Measurements from ENCODE around the gene TSEN2. TPM values are rescaled to one million over a fixed set of nuclear protein-coding genes. Genes with fewer than 3 reads are reported as not detected.

Gene TSEN2
- total RNA-seq, 2 donors from 2014 or later, result 8.9 to 20.2 TPM

GRCh38 chr3:12495749-12496452, 11.6 kb downstream of the TSEN2 start:
- H3K9me3 Mint-ChIP-seq, result no peaks in the 10 kb centered on the region
- no peak overlapping the region for H3K27ac Mint-ChIP-seq
- no peaks in the 10 kb centered on the region for H3K4me1 Mint-ChIP-seq
- peaks cover 87% of the 10 kb centered on the region for H3K36me3 Mint-ChIP-seq (ENCODE audit: low read depth)
- H3K4me3 Mint-ChIP-seq, result no peak overlapping the region
- H3K27me3 Mint-ChIP-seq, result no peaks in the 10 kb centered on the region
- ATAC-seq (replicated peaks), result no peak

GRCh38 chr3:12496453-12496761, 12.1 kb downstream of the TSEN2 start:
- Mint-ChIP-seq H3K4me1 (no peaks in the 10 kb centered on the region), H3K36me3 (ENCODE audit: low read depth) (peaks cover 87% of the 10 kb centered on the region), H3K9me3 (no peaks in the 10 kb centered on the region), H3K27me3 (no peaks in the 10 kb centered on the region), H3K27ac (no peak overlapping the region), H3K4me3 (no peak overlapping the region)
- ATAC-seq (replicated peaks), result no peak

- Mint-ChIP-seq H3K36me3 (ENCODE audit: low read depth) (peaks cover 86% of the 10 kb centered on the region), H3K27me3 (no peaks in the 10 kb centered on the region), H3K27ac (no peak overlapping the region), H3K4me1 (no peaks in the 10 kb centered on the region), H3K4me3 (no peak overlapping the region), H3K9me3 (no peaks in the 10 kb centered on the region)
- no peak for ATAC-seq (replicated peaks)
These were observed 15.2 kb downstream of the TSEN2 start for GRCh38 chr3:12499474-12499873.

GRCh38 chr3:12501360-12502020, 17.2 kb downstream of the TSEN2 start:
- Mint-ChIP-seq H3K4me3 (no peak overlapping the region), H3K27me3 (no peaks in the 10 kb centered on the region), H3K27ac (no peak overlapping the region), H3K4me1 (no peaks in the 10 kb centered on the region), H3K9me3 (no peaks in the 10 kb centered on the region), H3K36me3 (ENCODE audit: low read depth) (peaks cover 89% of the 10 kb centered on the region)
- ATAC-seq (replicated peaks), result no peak

GRCh38 chr3:12503126-12503957, 19.1 kb downstream of the TSEN2 start:
- no peaks in the 10 kb centered on the region for H3K27me3 Mint-ChIP-seq
- no peaks in the 10 kb centered on the region for H3K9me3 Mint-ChIP-seq
- no peaks in the 10 kb centered on the region for H3K4me1 Mint-ChIP-seq
- H3K27ac Mint-ChIP-seq, result no peak overlapping the region
- no peak for ATAC-seq (replicated peaks)
- H3K4me3 Mint-ChIP-seq, result no peak overlapping the region
- peaks cover 89% of the 10 kb centered on the region for H3K36me3 Mint-ChIP-seq (ENCODE audit: low read depth)

GRCh38 chr3:12506201-12506709, 22.0 kb downstream of the TSEN2 start:
- Mint-ChIP-seq H3K27ac (no peak overlapping the region), H3K4me1 (no peaks in the 10 kb centered on the region), H3K9me3 (no peaks in the 10 kb centered on the region), H3K27me3 (no peaks in the 10 kb centered on the region), H3K36me3 (ENCODE audit: low read depth) (peaks cover 79% of the 10 kb centered on the region), H3K4me3 (no peak overlapping the region)
- ATAC-seq (replicated peaks), result no peak

- Mint-ChIP-seq H3K4me1 (no peaks in the 10 kb centered on the region), H3K36me3 (ENCODE audit: low read depth) (peaks cover 72% of the 10 kb centered on the region), H3K9me3 (no peaks in the 10 kb centered on the region), H3K27me3 (no peaks in the 10 kb centered on the region), H3K27ac (peak overlapping the region; percentile 25), H3K4me3 (no peak overlapping the region)
- ATAC-seq (replicated peaks), result no peak
These were observed 23.5 kb downstream of the TSEN2 start for GRCh38 chr3:12507591-12508281.

GRCh38 chr3:12508291-12508700, 24.0 kb downstream of the TSEN2 start:
- Mint-ChIP-seq H3K4me3 (no peak overlapping the region), H3K36me3 (ENCODE audit: low read depth) (peaks cover 70% of the 10 kb centered on the region), H3K4me1 (no peaks in the 10 kb centered on the region), H3K27me3 (no peaks in the 10 kb centered on the region), H3K27ac (peak overlapping the region; percentile 25), H3K9me3 (no peaks in the 10 kb centered on the region)
- no peak for ATAC-seq (replicated peaks)

- no peak for ATAC-seq (replicated peaks)
- Mint-ChIP-seq H3K27ac (no peak overlapping the region), H3K4me1 (no peaks in the 10 kb centered on the region), H3K36me3 (ENCODE audit: low read depth) (peaks cover 70% of the 10 kb centered on the region), H3K4me3 (no peak overlapping the region), H3K27me3 (no peaks in the 10 kb centered on the region), H3K9me3 (no peaks in the 10 kb centered on the region)
These were observed 25.2 kb downstream of the TSEN2 start for GRCh38 chr3:12509466-12509865.

- no peak overlapping the region for H3K27ac Mint-ChIP-seq
- H3K4me1 Mint-ChIP-seq, result no peaks in the 10 kb centered on the region
- no peaks in the 10 kb centered on the region for H3K9me3 Mint-ChIP-seq
- no peak overlapping the region for H3K4me3 Mint-ChIP-seq
- ATAC-seq (replicated peaks), result no peak
- H3K27me3 Mint-ChIP-seq, result no peaks in the 10 kb centered on the region
- peaks cover 43% of the 10 kb centered on the region for H3K36me3 Mint-ChIP-seq (ENCODE audit: low read depth)
These were observed 28.3 kb downstream of the TSEN2 start for GRCh38 chr3:12512534-12513118.

GRCh38 chr3:12513694-12514446, 29.6 kb downstream of the TSEN2 start:
- peaks cover 43% of the 10 kb centered on the region for H3K36me3 Mint-ChIP-seq (ENCODE audit: low read depth)
- no peaks in the 10 kb centered on the region for H3K27me3 Mint-ChIP-seq
- H3K4me3 Mint-ChIP-seq, result no peak overlapping the region
- H3K4me1 Mint-ChIP-seq, result no peaks in the 10 kb centered on the region
- peak overlapping the region; percentile 1 for H3K27ac Mint-ChIP-seq
- no peak for ATAC-seq (replicated peaks)
- H3K9me3 Mint-ChIP-seq, result no peaks in the 10 kb centered on the region

- H3K9me3 Mint-ChIP-seq, result no peaks in the 10 kb centered on the region
- ATAC-seq (replicated peaks), result no peak
These were observed 31.4 kb downstream of the TSEN2 start for GRCh38 chr3:12515631-12516030.

GRCh38 chr3:12516873-12517272, 32.6 kb downstream of the TSEN2 start:
- Mint-ChIP-seq H3K36me3 (ENCODE audit: low read depth) (peaks cover 51% of the 10 kb centered on the region), H3K27me3 (no peaks in the 10 kb centered on the region), H3K27ac (no peak overlapping the region), H3K9me3 (no peaks in the 10 kb centered on the region), H3K4me1 (no peaks in the 10 kb centered on the region), H3K4me3 (no peak overlapping the region)
- ATAC-seq (replicated peaks), result no peak

More at GRCh38 chr3:12515631-12516030, 31.4 kb downstream of the TSEN2 start:
- Mint-ChIP-seq H3K27ac (no peak overlapping the region), H3K4me3 (no peak overlapping the region), H3K36me3 (ENCODE audit: low read depth) (peaks cover 42% of the 10 kb centered on the region), H3K4me1 (no peaks in the 10 kb centered on the region), H3K27me3 (no peaks in the 10 kb centered on the region)
